ENCODE results near the gene MANBA. TPM values are rescaled to one million over a fixed set of nuclear protein-coding genes. Genes with fewer than 3 reads are reported as not detected.
"Not testable (repeated sequence)": the region's sequence is repeated elsewhere in the genome, so short reads cannot be mapped to it uniquely, and the experiment has no call there.

MANBA gene
- total RNA-seq, 1 experiment from 2014 or later = 21.4 TPM

DNA sequence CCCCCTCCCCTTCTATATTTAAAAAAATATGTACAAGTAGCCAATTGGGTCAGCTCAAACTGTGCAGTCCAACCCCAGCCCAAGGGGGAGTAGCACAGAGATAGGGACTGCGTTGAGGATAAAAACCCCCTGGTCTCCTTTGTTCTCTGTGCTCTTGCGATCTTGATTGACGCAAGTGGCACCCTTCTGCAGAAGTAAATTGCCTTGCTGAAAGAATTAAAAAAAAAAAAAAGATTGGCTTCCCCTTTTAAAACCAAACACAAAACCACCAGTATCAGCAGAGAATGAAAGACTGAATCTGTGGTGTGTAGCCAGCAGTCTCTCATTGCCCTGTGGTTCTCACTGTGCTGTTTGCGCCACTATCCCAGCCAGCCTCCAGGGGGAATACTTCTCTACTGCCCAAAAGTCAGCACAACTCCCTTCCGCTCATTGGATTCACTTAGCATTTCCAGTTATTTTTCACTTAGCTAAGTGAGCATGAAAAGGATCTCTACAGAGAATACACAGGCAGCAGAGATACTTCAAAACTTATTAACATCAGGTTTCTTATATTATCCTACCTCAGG is 29.7 kb downstream of the MANBA start:
- Histone ChIP-seq H3K18ac (ENCODE audit: insufficient read length, low read depth, low read length) (no peak overlapping the region), H3K4me1 (ENCODE audit: insufficient read depth, low read length) (no peaks in the 10 kb centered on the region), H3K79me2 (ENCODE audit: insufficient read depth, low read length) (peaks cover 4% of the 10 kb centered on the region; the same call in 1 of the 2 replicates), H3K23ac (ENCODE audit: insufficient read length, low read depth, low read length) (no peak overlapping the region), H3K56ac (ENCODE audit: insufficient read length, low read depth, low read length) (no peak overlapping the region), H2BK20ac (ENCODE audit: low read depth, low read length, poor library complexity, severe bottlenecking) (no peak overlapping the region), H2BK15ac (ENCODE audit: low read depth, low read length) (no peak overlapping the region), H3K4ac (ENCODE audit: low read depth, low read length) (no peak overlapping the region), H3K23me2 (ENCODE audit: insufficient read length, low read depth, low read length, poor library complexity, severe bottlenecking) (no peaks in the 10 kb centered on the region), H3T11ph (ENCODE audit: low read length) (no peak overlapping the region), H3K27ac (ENCODE audit: insufficient read length, low read depth, low read length) (no peak overlapping the region), H2BK12ac (ENCODE audit: insufficient read length, low read depth, low read length) (no peak overlapping the region), H2AFZ (ENCODE audit: low read length) (no peak overlapping the region), H4K5ac (ENCODE audit: insufficient read length, low read depth, low read length) (no peak overlapping the region), H2BK5ac (ENCODE audit: insufficient read length, low read length) (no peak overlapping the region), H3K9ac (ENCODE audit: extremely low read depth, insufficient read length, low read length) (no peak overlapping the region), H3K27me3 (ENCODE audit: insufficient read depth, low read length) (no peaks in the 10 kb centered on the region), H4K8ac (replicated peaks; ENCODE audit: insufficient read length, low read depth, low read length) (no peak overlapping the region), H2BK120ac (ENCODE audit: low read depth, low read length, poor library complexity, severe bottlenecking) (no peak overlapping the region), H4K20me1 (ENCODE audit: control insufficient read depth, insufficient read depth, insufficient read length) (no peaks in the 10 kb centered on the region), H2AK5ac (ENCODE audit: insufficient read length, low read length) (no peak overlapping the region), H4K91ac (ENCODE audit: insufficient read length, low read depth, low read length) (no peak overlapping the region), H3K79me1 (ENCODE audit: insufficient read depth, low read depth, low read length, poor library complexity, severe bottlenecking) (peaks cover 7% of the 10 kb centered on the region), H3K4me2 (ENCODE audit: insufficient read depth, insufficient read length, low read length) (no peak overlapping the region), H3K9me3 (ENCODE audit: control insufficient read depth, low read depth, low read length) (no peaks in the 10 kb centered on the region), H3K14ac (ENCODE audit: insufficient read depth, low read length) (no peak overlapping the region)
- Mint-ChIP-seq H3K4me3 (no peak overlapping the region), H3K27me3 (ENCODE audit: low read depth) (no peaks in the 10 kb centered on the region), H3K4me1 (peaks cover 0 to 4% of the 10 kb centered on the region in 2 experiments; a peak in 2 of 4 replicates), H3K9me3 (peaks cover 0 to 2% of the 10 kb centered on the region in 2 experiments; a peak in 1 of 5 replicates), H3K36me3 (ENCODE audit: insufficient read depth in 1 of 3, low read depth in 3 of 3) (peaks cover 17 to 28% (median 18%) of the 10 kb centered on the region in 3 experiments), H3K27ac (peak overlapping the region in 1 of 3 experiments; percentile 21; a peak in 1 of 7 replicates)
- TF ChIP-seq, protein P1, sequence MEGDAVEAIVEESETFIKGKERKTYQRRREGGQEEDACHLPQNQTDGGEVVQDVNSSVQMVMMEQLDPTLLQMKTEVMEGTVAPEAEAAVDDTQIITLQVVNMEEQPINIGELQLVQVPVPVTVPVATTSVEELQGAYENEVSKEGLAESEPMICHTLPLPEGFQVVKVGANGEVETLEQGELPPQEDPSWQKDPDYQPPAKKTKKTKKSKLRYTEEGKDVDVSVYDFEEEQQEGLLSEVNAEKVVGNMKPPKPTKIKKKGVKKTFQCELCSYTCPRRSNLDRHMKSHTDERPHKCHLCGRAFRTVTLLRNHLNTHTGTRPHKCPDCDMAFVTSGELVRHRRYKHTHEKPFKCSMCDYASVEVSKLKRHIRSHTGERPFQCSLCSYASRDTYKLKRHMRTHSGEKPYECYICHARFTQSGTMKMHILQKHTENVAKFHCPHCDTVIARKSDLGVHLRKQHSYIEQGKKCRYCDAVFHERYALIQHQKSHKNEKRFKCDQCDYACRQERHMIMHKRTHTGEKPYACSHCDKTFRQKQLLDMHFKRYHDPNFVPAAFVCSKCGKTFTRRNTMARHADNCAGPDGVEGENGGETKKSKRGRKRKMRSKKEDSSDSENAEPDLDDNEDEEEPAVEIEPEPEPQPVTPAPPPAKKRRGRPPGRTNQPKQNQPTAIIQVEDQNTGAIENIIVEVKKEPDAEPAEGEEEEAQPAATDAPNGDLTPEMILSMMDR (conservative IDR thresholded peaks at IDR 0.05) = peak; percentile 73
- peak; percentile 59 for DNase-seq
- no CpG with 5 or more reads among the region's 5 CpGs for WGBS (ENCODE audit: extremely low coverage, insufficient read length, low lambda C conversion rate)

DNA sequence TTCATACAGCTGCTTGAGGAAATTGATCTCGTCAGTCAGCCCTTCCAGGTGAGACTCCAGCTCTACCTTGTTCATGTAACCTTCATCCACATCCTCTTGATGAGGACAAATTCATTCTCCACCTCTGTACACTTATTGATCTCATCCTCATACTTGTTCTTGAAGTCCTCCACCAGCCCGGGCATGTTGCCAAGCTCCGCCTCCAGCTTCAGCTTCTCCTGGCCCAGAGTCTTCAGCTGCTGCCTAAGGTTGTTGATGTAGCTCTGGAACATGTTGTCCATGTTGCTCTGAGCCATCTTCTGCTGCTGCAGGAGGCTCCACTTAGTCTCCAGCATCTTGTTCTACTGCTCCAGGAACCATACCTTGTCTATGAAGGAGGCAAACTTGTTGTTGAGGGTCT is 31.3 kb downstream of the MANBA start:
- H2AFZ ChIP-seq (ENCODE audit: low read length); H3K4me2 ChIP-seq (ENCODE audit: insufficient read depth, insufficient read length, low read length); H3K4ac ChIP-seq (ENCODE audit: low read depth, low read length); H2BK120ac ChIP-seq (ENCODE audit: low read depth, low read length, poor library complexity, severe bottlenecking); H2BK5ac ChIP-seq (ENCODE audit: insufficient read length, low read length); H3K27ac Mint-ChIP-seq; H3K18ac ChIP-seq (ENCODE audit: insufficient read length, low read depth, low read length); H4K91ac ChIP-seq (ENCODE audit: insufficient read length, low read depth, low read length); H2BK20ac ChIP-seq (ENCODE audit: low read depth, low read length, poor library complexity, severe bottlenecking); H3K56ac ChIP-seq (ENCODE audit: insufficient read length, low read depth, low read length); H3K27me3 ChIP-seq (ENCODE audit: insufficient read depth, low read length); H2AK5ac ChIP-seq (ENCODE audit: insufficient read length, low read length); H3K27ac ChIP-seq (ENCODE audit: insufficient read length, low read depth, low read length); H3K9me3 ChIP-seq (ENCODE audit: control insufficient read depth, low read depth, low read length); H3K9ac ChIP-seq (ENCODE audit: extremely low read depth, insufficient read length, low read length); H3K9me3 Mint-ChIP-seq; H3T11ph ChIP-seq (ENCODE audit: low read length); H3K79me1 ChIP-seq (ENCODE audit: insufficient read depth, low read depth, low read length, poor library complexity, severe bottlenecking); DNase-seq; H2BK15ac ChIP-seq (ENCODE audit: low read depth, low read length); H4K20me1 ChIP-seq (ENCODE audit: control insufficient read depth, insufficient read depth, insufficient read length); H3K79me2 ChIP-seq (ENCODE audit: insufficient read depth, low read length); H3K23ac ChIP-seq (ENCODE audit: insufficient read length, low read depth, low read length); H3K14ac ChIP-seq (ENCODE audit: insufficient read depth, low read length); H3K4me3 Mint-ChIP-seq; H3K27me3 Mint-ChIP-seq (ENCODE audit: low read depth); H3K23me2 ChIP-seq (ENCODE audit: insufficient read length, low read depth, low read length, poor library complexity, severe bottlenecking); H2BK12ac ChIP-seq (ENCODE audit: insufficient read length, low read depth, low read length); H4K5ac ChIP-seq (ENCODE audit: insufficient read length, low read depth, low read length); H3K4me1 ChIP-seq (ENCODE audit: insufficient read depth, low read length); H3K4me1 Mint-ChIP-seq; H4K8ac ChIP-seq (replicated peaks; ENCODE audit: insufficient read length, low read depth, low read length): not testable (repeated sequence)
- WGBS (ENCODE audit: extremely low coverage, insufficient read length, low lambda C conversion rate) = no CpG with 5 or more reads among the region's 3 CpGs
- peaks cover 17 to 25% (median 18%) of the 10 kb centered on the region in 3 experiments for H3K36me3 Mint-ChIP-seq (ENCODE audit: insufficient read depth in 1 of 3, low read depth in 3 of 3)
